T-helper 1 cell treated with Interleukin-12 subunit alpha and Interleukin-12 subunit beta and Interleukin-4 antibody, amounts not matched to agents 30 ng/mL and 1 ng/mL, for 36 hours (primary cell): Measurements from ENCODE around the gene SRGN. TPM values are rescaled to one million over a fixed set of nuclear protein-coding genes. Genes with fewer than 3 reads are reported as not detected.

Source experiments
- intact Hi-C: fragments of 100-400 bp; cut with micrococcal nuclease; formaldehyde crosslinking; loops from one replicate; pipeline ENCODE4 v1.15.1; 2024
- total RNA-seq: library from RNA; stranded (reverse); gene quantifications from 2 replicates; pipeline ENCODE4 v1.2.3, GENCODE V29; 2022

Gene SRGN
- total RNA-seq, 1 donor from 2014 or later, result 300 TPM

DNA sequence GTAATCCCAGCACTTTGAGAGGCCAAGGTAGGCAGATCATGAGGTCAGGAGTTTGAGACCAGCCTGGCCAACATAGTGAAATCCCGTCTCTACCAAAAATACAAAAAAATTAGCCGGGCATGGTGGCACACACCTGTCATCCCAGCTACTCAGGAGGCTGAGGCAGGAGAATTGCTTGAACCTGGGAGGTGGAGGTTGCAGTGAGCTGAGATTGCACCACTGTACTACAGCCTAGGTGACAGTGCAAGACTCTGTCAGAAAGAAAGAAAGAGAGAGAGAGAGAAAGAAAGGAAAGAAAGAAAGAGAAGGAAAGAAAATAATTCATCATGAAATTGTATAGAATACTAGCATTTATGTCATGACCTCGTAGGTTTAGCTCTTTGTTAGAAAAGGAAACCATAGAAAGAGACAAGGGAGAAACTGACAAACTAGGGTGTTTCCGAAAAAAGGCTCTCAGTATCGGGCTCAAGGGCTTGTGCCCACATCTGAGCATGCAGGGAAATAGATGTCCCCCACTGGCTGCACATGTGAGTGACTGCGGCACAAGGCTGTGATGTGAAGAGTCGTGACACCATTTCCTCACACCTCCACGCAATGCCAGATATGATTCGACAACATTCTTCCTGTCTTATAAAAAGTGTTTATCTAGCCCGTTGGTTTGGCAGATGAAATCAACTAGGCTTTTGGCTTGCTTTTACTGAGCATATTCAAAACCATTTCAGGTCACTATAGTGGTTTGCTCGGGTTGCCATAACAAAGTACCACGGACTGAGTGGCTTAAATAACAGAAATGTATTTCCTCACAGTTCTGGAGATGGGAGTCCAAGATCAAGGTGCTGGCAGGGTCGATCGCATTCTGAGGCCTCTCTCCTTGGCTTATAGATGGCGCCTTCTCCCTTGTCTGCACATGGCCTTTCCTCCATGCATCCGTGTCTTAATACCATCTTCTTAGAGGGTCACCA, 2.0 kb downstream of the SRGN start:
- intact Hi-C loops, result loop anchor here (1.0 to 5.0 kb wide), 4 partner anchors 35 to 1487 kb away; partner anchors contain the start of gene DDX50

- intact Hi-C loops, result loop anchor here (1.0 to 5.0 kb wide), 3 partner anchors 132 to 1487 kb away; partner anchors contain the start of gene DDX50
These were observed 2.8 kb downstream of the SRGN start for GRCh38 chr10:69090685-69091084.

GRCh38 chr10:69091143-69091651, 3.3 kb downstream of the SRGN start:
- intact Hi-C loops, result loop anchor here (5.0 kb wide), 1 partner anchor 1486 kb away; no protein-coding TSS in a partner anchor

GRCh38 chr10:69092959-69093850, 5.3 kb downstream of the SRGN start:
- intact Hi-C loops, result loop anchor here (1.0 to 5.0 kb wide), 10 partner anchors 30 to 1484 kb away; partner anchors contain the start of genes CCAR1, KIFBP and SLC25A16

- intact Hi-C loops, result loop anchor here (1.0 to 5.0 kb wide), 10 partner anchors 29 to 1483 kb away; partner anchors contain the start of genes CCAR1, KIFBP and SLC25A16
These were observed 6.0 kb downstream of the SRGN start for GRCh38 chr10:69093933-69094332.

DNA sequence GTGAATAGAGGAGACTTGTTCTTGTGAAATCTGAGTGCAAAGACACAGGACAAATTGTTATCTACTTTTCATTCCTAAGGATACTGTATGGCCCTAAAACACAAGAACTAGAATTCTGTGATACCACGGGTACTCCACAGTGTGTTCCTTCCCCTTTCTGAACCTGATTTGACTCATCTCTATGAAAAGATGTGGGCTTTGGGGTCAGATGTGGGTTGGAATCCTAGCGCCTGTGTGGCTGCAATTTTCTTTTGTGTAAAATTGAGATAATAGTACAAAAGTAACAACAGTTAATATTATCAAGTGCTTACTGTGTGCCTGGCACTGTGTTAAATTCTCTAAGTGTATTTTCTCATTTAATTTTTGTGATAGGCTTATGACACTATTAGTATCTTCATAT, 8.1 kb downstream of the SRGN start:
- intact Hi-C loops, result no loop called here

DNA sequence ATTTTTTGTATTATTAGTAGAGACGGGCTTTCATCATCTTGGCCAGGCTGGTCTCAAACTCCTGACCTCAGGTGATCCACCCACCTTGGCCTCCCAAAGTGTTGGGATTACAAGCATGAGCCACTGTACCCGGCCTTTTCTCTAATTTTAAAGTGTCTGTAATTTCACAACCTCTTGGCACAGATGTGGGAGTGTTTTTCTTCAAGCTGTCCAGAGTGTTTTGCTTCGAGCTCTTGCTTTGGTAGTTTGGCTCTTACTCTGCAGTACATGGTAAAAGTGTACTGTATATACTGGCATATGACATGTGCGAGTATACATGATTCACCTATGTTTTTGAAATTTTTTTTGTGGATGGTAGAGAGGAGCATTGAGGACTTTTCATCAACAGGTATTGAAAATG, 9.8 kb downstream of the SRGN start:
- intact Hi-C loops, result no loop called here

GRCh38 chr10:69100136-69100872, 12.4 kb downstream of the SRGN start:
- intact Hi-C loops, result no loop called here

DNA sequence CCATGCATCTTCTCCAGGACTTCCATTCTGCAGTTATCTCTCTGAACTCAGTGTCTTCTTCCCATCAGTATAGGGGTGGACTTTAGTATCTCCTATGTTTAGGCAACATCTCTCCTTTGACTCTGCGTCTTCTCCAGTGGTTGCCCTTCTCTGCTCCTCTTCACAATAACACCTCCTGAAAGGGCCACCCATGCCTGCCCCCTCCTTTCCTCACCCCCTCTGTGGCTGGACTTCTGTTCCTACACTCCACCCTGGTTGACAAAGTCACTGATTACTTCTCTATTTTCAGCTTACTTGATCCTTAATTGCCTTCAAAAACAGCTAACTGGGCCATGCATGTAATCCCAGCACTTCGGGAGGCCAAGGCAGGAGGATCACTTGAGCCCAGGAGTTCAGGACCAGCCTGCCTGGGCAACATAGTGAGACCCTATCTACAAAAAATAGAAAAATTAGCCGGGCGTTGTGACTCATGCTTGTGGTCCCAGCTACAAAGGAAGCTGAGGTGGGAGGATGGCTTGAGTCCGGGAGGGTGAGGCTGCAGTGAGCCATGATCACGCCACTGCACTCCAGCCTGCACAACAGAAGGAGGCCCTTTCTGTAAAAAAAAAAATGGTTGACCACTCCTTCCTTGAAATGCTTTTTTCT, 13.7 kb downstream of the SRGN start:
- intact Hi-C loops, result no loop called here

GRCh38 chr10:69102440-69102839, 14.5 kb downstream of the SRGN start:
- intact Hi-C loops, result no loop called here

DNA sequence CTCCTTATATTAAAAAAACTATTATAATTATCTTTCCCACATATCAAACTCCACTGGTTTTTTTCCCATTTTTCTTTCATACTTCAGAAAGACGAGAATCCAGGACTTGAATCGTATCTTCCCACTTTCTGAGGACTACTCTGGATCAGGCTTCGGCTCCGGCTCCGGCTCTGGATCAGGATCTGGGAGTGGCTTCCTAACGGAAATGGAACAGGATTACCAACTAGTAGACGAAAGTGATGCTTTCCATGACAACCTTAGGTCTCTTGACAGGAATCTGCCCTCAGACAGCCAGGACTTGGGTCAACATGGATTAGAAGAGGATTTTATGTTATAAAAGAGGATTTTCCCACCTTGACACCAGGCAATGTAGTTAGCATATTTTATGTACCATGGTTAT, 15.9 kb downstream of the SRGN start:
- intact Hi-C loops, result no loop called here

- intact Hi-C loops, result no loop called here
These were observed 17.3 kb downstream of the SRGN start for GRCh38 chr10:69104994-69105790.

DNA sequence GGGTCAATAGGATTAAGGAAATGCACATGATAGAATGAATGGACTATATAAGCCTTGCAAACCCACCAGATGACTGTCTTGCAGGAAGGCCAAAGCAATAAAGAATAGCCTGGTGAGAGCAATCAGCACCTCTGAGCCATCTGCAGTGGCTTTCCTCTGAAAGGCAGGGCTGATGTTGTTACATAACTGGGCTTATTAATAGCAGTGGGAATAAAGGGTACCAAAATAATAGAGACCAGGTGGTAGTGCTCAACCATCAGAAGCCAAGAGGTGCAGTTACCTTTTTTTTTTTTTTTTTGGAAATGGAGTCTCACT, 19.2 kb downstream of the SRGN start:
- intact Hi-C loops, result no loop called here

GRCh38 chr10:69107699-69108098, 19.8 kb downstream of the SRGN start:
- intact Hi-C loops, result no loop called here

GRCh38 chr10:69119896-69120295, 32.0 kb downstream of the SRGN start:
- intact Hi-C loops, result loop anchor here (5.0 to 10.0 kb wide), 2 partner anchors 788 to 1045 kb away; partner anchors contain the start of genes HERC4, HNRNPH3 and PBLD

DNA sequence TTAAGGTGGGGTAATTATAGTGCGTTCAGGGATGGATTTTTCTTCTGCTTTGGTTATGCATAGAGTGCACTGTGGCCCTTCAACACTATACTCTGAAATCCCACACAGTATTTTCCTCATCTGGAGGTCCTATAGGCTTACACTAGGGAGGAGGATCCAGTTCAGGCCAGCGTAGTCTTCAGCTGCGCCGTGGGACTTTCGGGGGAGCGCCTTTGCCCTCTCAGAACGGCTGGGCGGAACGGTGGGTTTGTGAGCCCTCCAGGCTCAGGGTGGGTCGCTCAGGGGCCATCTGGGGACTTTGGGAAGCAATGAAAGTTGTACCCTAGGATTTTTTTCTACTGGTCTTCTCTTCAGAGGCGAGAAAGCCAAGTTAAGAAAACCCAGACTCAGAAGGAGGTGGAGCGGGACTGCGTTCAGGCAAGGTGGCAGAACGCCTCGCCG, 35.4 kb downstream of the SRGN start:
- intact Hi-C loops, result loop anchor here (1.0 to 10.0 kb wide), 10 partner anchors 30 to 1049 kb away; partner anchors contain the start of genes DDX50, HERC4, HNRNPH3 and PBLD

- intact Hi-C loops, result loop anchor here (1.0 to 10.0 kb wide), 18 partner anchors 31 to 1049 kb away; partner anchors contain the start of genes CCAR1, DDX50, DNA2 and HERC4
These were observed 36.1 kb downstream of the SRGN start, which contains the start of gene VPS26A for GRCh38 chr10:69123747-69124562. VPS26A (plus strand) TSS chr10:69124178; CDS start chr10:69124278, 100 bp downstream.
